HCT116 (cell line): Measurements from ENCODE around the gene MYLK.

Experiments
- CTCF ChIP-seq, 3 experiments: fragments of 200-600 bp in 1 of 3; sonication (generic) in 1 of 3; IDR thresholded peaks in 2 of 3; conservative IDR thresholded peaks in 1 of 3; 2 replicates each; pipeline ENCODE4 v1.5.1; 2012 to 2017; ENCODE audit warnings: low read depth in 2 of 3, low read length in 2 of 3, antibody characterized with exemption in 1 of 3, borderline replicate concordance in 1 of 3, control low read depth in 1 of 3, mild to moderate bottlenecking in 1 of 3, mixed read lengths in 1 of 3, mixed run types in 1 of 3, moderate library complexity in 1 of 3; ENCODE audit not compliant: insufficient read depth in 1 of 3
- POLR2A ChIP-seq: IDR thresholded peaks from 2 replicates; pipeline ENCODE4 v1.7.0; 2011; ENCODE audit warnings: borderline replicate concordance; ENCODE audit not compliant: insufficient read depth, insufficient read length; ENCODE audit errors: extremely low read depth
- POLR2AphosphoS5 ChIP-seq: IDR thresholded peaks from 2 replicates; pipeline ENCODE4 v1.6.1; 2011; ENCODE audit warnings: mild to moderate bottlenecking, low read depth, low read length, moderate library complexity
- TCF7L2 ChIP-seq: IDR thresholded peaks from 2 replicates; pipeline ENCODE4 v1.7.0; 2011; ENCODE audit warnings: borderline replicate concordance, inconsistent platforms; ENCODE audit not compliant: insufficient read depth, insufficient read length; ENCODE audit errors: extremely low read depth
- YY1 ChIP-seq: IDR thresholded peaks from 2 replicates; pipeline ENCODE4 v1.6.1; 2011; ENCODE audit warnings: low read length, low read depth, moderate library complexity, mild to moderate bottlenecking; ENCODE audit not compliant: insufficient replicate concordance; ENCODE audit errors: extremely low read depth
- ZBTB33 ChIP-seq: IDR thresholded peaks from 2 replicates; pipeline ENCODE4 v1.6.1; 2011; ENCODE audit warnings: mild to moderate bottlenecking, low read length, moderate library complexity; ENCODE audit not compliant: insufficient replicate concordance; ENCODE audit errors: extremely low read depth

GRCh38 chr3:123684636-123685035, 199.5 kb downstream of the MYLK start:
- TF ChIP-seq CTCF (IDR thresholded peaks at IDR 0.05 in 2 of 3, conservative IDR thresholded peaks at IDR 0.05 in 1 of 3; ENCODE audit: borderline replicate concordance in 1 of 3, insufficient read depth in 1 of 3, low read depth in 2 of 3, low read length in 2 of 3) (no peak), POLR2A (no peak), YY1 (no peak), TCF7L2 (no peak), ZBTB33 (no peak), POLR2AphosphoS5 (no peak)
